BE2C (cell line): ENCODE measurements around the gene DIS3L2.

Experiments
- DNase-seq: peaks from one replicate; pipeline ENCODE4 v3.0.0-alpha.2; 2020
- H3K27me3 ChIP-seq: fragments of 250-450 bp; sonication (Bioruptor Pico); 2 replicates; pipeline ENCODE4 v1.5.1; 2020; ENCODE audit warnings: mild to moderate bottlenecking
- H3K36me3 ChIP-seq: fragments of 250-450 bp; sonication (Bioruptor Pico); 2 replicates; pipeline ENCODE4 v1.5.1; 2020; ENCODE audit warnings: mild to moderate bottlenecking
- H3K4me1 ChIP-seq: fragments of 250-450 bp; sonication (Bioruptor Pico); 2 replicates; pipeline ENCODE4 v1.5.1; 2020
- H3K4me3 ChIP-seq: 2 replicates; pipeline ENCODE4 v1.5.1; 2011; ENCODE audit warnings: low read depth, low read length
- H3K9me3 ChIP-seq: fragments of 250-450 bp; sonication (Bioruptor Pico); 2 replicates; pipeline ENCODE4 v1.5.1; 2020
- CTCF ChIP-seq: IDR thresholded peaks from 2 replicates; pipeline ENCODE4 v1.5.1; 2012; ENCODE audit warnings: mild to moderate bottlenecking, low read depth, low read length

DIS3L2 gene

GRCh38 chr2:232340171-232340935 lies 378.8 kb downstream of the DIS3L2 start:
- DNase-seq: no peak
- TF ChIP-seq CTCF: no peak
- H3K4me3 ChIP-seq: no peak overlapping the region
- H3K4me1 ChIP-seq: no peaks in the 10 kb centered on the region
- no peaks in the 10 kb centered on the region; the same call in 1 of the 2 replicates for H3K36me3 ChIP-seq
- no peaks in the 10 kb centered on the region for H3K9me3 ChIP-seq
- no peaks in the 10 kb centered on the region for H3K27me3 ChIP-seq

- Histone ChIP-seq H3K27me3 (no peaks in the 10 kb centered on the region), H3K36me3 (no peaks in the 10 kb centered on the region), H3K4me1 (no peaks in the 10 kb centered on the region), H3K4me3 (no peak overlapping the region), H3K9me3 (no peaks in the 10 kb centered on the region)
- TF ChIP-seq CTCF: no peak
- no peak for DNase-seq
These were observed 379.7 kb downstream of the DIS3L2 start for GRCh38 chr2:232341061-232341738.

- Histone ChIP-seq H3K36me3 (no peaks in the 10 kb centered on the region), H3K9me3 (no peaks in the 10 kb centered on the region), H3K4me3 (no peak overlapping the region), H3K27me3 (no peaks in the 10 kb centered on the region), H3K4me1 (no peaks in the 10 kb centered on the region)
- no peak for TF ChIP-seq CTCF
- no peak for DNase-seq
These were observed 380.2 kb downstream of the DIS3L2 start for GRCh38 chr2:232341739-232342126.

- H3K36me3 ChIP-seq: no peaks in the 10 kb centered on the region
- no peak for DNase-seq
- no peak for TF ChIP-seq CTCF
- no peaks in the 10 kb centered on the region for H3K4me1 ChIP-seq
- no peaks in the 10 kb centered on the region for H3K27me3 ChIP-seq
- H3K9me3 ChIP-seq: no peaks in the 10 kb centered on the region
- no peak overlapping the region for H3K4me3 ChIP-seq
These were observed 381.4 kb downstream of the DIS3L2 start for GRCh38 chr2:232342635-232343565.

- H3K9me3 ChIP-seq: no peaks in the 10 kb centered on the region
- no peaks in the 10 kb centered on the region for H3K36me3 ChIP-seq
- no peaks in the 10 kb centered on the region for H3K4me1 ChIP-seq
- H3K27me3 ChIP-seq: peaks cover 2% of the 10 kb centered on the region; the same call in 1 of the 2 replicates
- no peak for DNase-seq
- no peak for TF ChIP-seq CTCF
- H3K4me3 ChIP-seq: no peak overlapping the region
These were observed 382.3 kb downstream of the DIS3L2 start for GRCh38 chr2:232343821-232344220.
